Skeletal muscle cell (primary cell): ENCODE results near the gene RNF130.

Source experiments
- DNase-seq: peaks from one replicate; pipeline ENCODE4 v3.0.0-alpha.2; 2010; ENCODE audit warnings: low read depth
- H3K4me3 ChIP-seq: 2 replicates; pipeline ENCODE4 v1.5.1; 2011; ENCODE audit warnings: low read depth, mild to moderate bottlenecking, control low read depth, low read length, moderate library complexity

RNF130 gene

GRCh38 chr5:180069589-180070247 lies 1.8 kb downstream of the RNF130 start:
- DNase-seq, result no peak
- H3K4me3 ChIP-seq, result peak overlapping the region; percentile 76

- H3K4me3 ChIP-seq, result no peak overlapping the region
- no peak for DNase-seq
Measured at GRCh38 chr5:180068519-180069090, 3.0 kb downstream of the RNF130 start.

- no peak overlapping the region for H3K4me3 ChIP-seq
Measured at GRCh38 chr5:180067986-180068385, 3.6 kb downstream of the RNF130 start.

GRCh38 chr5:180060192-180060591 lies 11.4 kb downstream of the RNF130 start:
- H3K4me3 ChIP-seq, result no peak overlapping the region

More at GRCh38 chr5:180067986-180068385, 3.6 kb downstream of the RNF130 start:
- no peak for DNase-seq

GRCh38 chr5:180059326-180059725 lies 12.2 kb downstream of the RNF130 start:
- DNase-seq, result no peak
- no peak overlapping the region for H3K4me3 ChIP-seq

More at GRCh38 chr5:180060192-180060591, 11.4 kb downstream of the RNF130 start:
- DNase-seq, result no peak

GRCh38 chr5:180056153-180056552 lies 15.4 kb downstream of the RNF130 start:
- DNase-seq, result no peak
- H3K4me3 ChIP-seq, result no peak overlapping the region

GRCh38 chr5:180054226-180054625 lies 17.3 kb downstream of the RNF130 start:
- no peak overlapping the region for H3K4me3 ChIP-seq
- no peak for DNase-seq

GRCh38 chr5:180053061-180053602 lies 18.4 kb downstream of the RNF130 start:
- H3K4me3 ChIP-seq, result no peak overlapping the region
- no peak for DNase-seq

GRCh38 chr5:180052211-180052818 lies 19.2 kb downstream of the RNF130 start:
- no peak overlapping the region for H3K4me3 ChIP-seq
- DNase-seq, result no peak

GRCh38 chr5:180050121-180050940 lies 21.2 kb downstream of the RNF130 start:
- H3K4me3 ChIP-seq, result no peak overlapping the region
- DNase-seq, result no peak

- no peak for DNase-seq
- H3K4me3 ChIP-seq, result no peak overlapping the region
Measured at GRCh38 chr5:180049185-180049548, 22.4 kb downstream of the RNF130 start.

GRCh38 chr5:180047667-180048066 lies 23.9 kb downstream of the RNF130 start:
- no peak overlapping the region for H3K4me3 ChIP-seq
- DNase-seq, result no peak

GRCh38 chr5:180046656-180047055 lies 24.9 kb downstream of the RNF130 start:
- DNase-seq, result no peak
- no peak overlapping the region for H3K4me3 ChIP-seq

GRCh38 chr5:180045889-180046499 lies 25.6 kb downstream of the RNF130 start:
- no peak for DNase-seq

GRCh38 chr5:180043377-180043776 lies 28.2 kb downstream of the RNF130 start:
- H3K4me3 ChIP-seq, result no peak overlapping the region
- no peak for DNase-seq

More at GRCh38 chr5:180045889-180046499, 25.6 kb downstream of the RNF130 start:
- no peak overlapping the region for H3K4me3 ChIP-seq

GRCh38 chr5:180041301-180042274 lies 30.0 kb downstream of the RNF130 start:
- no peak for DNase-seq
- H3K4me3 ChIP-seq, result no peak overlapping the region

- no peak for DNase-seq
- no peak overlapping the region for H3K4me3 ChIP-seq
Measured at GRCh38 chr5:180040287-180041214, 31.0 kb downstream of the RNF130 start.
